LoVo (cell line): ENCODE results near the gene PNPLA7.
A peak's percentile ranks its signal among the peaks of the same experiment; 100 is the strongest.
"Not testable (repeated sequence)": the region's sequence is repeated elsewhere in the genome, so short reads cannot be mapped to it uniquely, and the experiment has no call there.

Experiments used
- DNase-seq: peaks from one replicate; pipeline ENCODE4 v3.0.0-alpha.2; 2016; ENCODE audit warnings: low spot score

PNPLA7 gene

DNA sequence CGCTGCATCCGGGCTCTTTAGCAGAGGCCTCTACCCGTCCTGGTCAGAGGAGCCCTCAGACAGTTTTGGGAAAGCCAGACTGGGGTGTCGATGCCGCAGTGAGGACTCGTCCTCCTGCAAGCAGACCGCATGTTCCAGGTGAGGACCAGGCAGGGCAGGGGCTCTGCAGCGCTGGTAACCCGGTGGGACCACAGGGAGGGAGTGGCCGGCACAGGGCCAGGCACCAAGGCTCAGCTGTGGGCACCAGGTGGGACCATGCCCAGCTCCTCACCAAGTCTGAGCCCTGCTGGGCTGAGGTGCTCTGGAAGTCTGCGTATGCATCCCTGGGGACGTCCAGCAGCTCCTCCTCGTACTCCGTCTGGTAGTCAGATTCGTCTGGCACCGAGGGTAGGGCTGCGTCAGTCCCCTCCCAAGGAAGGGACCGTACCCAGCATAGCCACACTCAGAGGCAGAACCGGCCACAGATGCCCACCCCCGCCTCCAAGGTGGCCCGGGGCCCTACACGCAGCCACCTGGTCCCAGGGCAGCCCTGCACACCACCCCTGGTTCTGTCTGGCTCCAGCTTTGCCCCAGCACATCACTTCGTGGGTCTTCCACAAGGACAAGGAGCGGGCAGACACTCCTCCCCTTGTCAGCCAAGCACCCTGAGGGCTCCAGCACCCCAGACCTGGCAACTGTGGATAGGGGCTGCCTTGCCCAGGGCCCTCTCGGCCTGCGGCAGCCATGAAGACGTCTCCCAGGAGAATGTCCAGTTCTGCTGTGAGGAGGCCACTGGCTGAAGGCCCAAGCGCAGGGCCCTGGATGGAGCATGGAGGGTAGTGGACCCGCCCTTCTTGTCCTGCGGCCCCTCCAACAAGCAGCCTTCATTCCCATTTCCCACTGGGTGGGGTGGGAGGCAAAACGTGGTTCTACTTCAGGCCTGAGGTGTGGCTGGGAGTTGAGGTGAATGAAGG is 89.6 kb downstream of the PNPLA7 start:
- DNase-seq, result no peak

- no peak for DNase-seq
These were observed 90.4 kb downstream of the PNPLA7 start for GRCh38 chr9:137459601-137460362.

GRCh38 chr9:137459152-137459600 is 91.0 kb downstream of the PNPLA7 start, which contains the start of gene NSMF:
Gene NSMF, minus strand, starts transcription at chr9:137459334. Its CDS starts 232 bp downstream, at chr9:137459102.
- DNase-seq, result peak; percentile 97

GRCh38 chr9:137458194-137459151 is 91.7 kb downstream of the PNPLA7 start:
- no peak for DNase-seq

GRCh38 chr9:137457406-137458193 is 92.6 kb downstream of the PNPLA7 start:
- DNase-seq, result no peak

DNA sequence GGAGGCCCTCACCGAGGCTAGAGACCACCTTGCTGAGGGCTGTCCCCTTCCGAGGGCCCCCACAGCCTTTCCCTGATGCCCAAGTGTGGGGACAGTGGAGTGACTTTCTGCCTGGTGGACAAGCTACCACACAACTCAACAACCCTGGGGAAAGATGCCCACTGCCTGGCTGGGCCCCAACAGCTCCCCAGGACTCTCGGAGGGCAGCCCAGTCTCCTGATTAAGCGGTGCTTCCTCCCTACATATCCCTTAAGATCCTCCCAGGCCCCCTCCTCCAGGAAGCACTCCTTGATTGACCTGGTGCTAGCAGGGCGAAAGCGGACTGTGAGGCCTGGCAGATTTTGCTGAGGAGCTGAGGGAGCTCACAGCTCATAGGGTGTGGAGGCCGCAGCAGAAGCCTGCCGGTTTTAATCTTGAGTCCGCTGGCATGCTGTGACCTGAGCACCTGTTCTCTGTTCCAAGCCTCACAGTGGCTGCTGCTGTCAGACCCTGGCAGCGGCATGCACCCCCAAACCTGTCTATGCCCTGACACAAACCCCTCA is 93.3 kb downstream of the PNPLA7 start:
- no peak for DNase-seq

DNA sequence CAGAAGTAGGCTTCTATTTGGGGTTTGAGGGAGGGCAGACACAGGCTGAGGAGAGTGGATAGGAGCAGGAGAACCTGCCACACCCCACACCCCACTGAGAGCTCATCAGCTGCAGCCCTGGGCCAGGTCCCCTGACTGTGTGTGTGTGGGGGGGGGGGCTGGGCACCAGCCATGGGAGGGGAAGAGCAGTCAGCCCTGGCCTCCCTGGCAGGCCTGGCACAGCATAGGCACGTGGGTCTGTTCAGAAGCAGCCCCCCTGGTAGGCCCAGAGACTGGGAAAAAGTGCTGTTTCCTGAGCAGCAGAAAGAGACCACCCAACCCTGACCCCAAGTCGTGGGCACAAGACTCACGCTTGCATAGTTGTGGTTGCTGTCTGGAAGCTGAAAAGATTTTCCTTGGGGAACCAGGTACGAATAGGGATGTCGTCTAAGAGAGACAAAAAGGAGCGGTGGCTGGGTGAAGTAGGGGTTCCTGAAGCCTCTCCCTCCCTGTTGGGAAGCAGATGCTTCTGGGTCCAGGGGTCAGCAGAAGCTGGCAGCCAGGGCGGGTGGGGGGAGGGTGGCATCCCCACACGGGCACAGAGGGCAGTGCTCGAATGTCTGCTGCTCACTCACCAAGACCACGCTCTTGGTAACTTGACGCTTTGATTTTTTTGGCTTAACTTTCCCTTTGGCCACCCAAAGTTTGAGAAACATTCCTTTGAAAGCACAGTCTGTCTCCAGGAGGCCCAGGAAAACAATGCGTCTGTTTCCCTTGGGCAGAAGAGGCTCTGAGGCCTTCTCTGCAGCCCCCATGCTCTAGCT is 93.9 kb downstream of the PNPLA7 start:
- DNase-seq, result no peak

DNA sequence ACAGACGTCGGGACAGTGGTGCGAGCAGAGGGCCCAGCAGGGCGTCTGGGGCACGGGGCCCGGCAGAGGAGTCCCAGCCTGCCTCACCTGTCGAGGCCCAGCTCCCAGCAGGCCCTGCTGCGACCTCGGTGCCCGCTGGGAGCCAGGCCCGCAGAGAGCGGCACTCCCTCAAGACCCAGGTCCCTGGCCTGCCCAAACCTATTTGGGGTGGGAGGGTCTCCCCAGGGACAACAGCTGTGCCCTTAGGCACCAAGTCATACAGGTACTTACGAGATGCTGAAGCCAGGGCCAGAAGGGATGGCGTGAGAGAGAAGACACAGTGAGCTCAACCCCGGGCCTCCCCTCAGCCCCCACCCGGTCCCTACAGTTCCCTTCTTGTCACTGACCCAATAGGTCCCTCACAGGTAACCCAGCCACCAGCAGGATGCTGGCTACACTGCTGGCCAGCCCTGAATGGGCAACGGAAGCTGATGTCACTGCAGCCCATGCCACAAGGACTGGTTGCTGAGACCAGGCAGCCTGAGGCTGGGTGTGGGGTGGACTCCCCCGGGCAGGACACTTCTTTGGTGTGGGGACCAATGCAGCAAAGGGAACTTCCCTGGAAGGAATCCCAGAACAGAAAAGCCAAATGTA is 94.7 kb downstream of the PNPLA7 start:
- no peak for DNase-seq

GRCh38 chr9:137454597-137455358 is 95.4 kb downstream of the PNPLA7 start:
- DNase-seq, result no peak

DNA sequence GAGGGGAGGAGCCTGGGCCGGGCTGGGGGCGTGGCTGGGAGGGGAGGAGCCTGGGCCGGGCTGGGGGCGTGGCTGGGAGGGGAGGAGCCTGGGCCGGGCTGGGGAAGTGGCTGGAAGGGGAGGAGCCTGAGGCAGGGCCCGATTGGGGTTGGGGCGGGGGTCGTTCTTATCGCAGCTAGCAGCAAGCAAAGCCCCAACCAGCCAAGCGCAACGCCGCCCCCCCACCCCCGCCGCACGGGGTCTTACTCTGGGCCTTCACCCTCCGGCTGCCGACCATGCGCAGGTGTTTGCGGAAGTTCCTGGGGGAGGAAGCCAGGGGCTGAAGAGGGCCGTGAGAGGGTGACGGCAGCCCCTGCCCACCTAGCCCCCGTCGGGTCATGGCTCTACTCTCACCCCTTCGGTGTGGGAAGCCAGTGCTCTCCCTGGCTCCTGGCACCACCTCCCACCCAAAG is 96.0 kb downstream of the PNPLA7 start:
- DNase-seq, result no peak

- DNase-seq, result no peak
These were observed 96.5 kb downstream of the PNPLA7 start for GRCh38 chr9:137453643-137454081.

DNA sequence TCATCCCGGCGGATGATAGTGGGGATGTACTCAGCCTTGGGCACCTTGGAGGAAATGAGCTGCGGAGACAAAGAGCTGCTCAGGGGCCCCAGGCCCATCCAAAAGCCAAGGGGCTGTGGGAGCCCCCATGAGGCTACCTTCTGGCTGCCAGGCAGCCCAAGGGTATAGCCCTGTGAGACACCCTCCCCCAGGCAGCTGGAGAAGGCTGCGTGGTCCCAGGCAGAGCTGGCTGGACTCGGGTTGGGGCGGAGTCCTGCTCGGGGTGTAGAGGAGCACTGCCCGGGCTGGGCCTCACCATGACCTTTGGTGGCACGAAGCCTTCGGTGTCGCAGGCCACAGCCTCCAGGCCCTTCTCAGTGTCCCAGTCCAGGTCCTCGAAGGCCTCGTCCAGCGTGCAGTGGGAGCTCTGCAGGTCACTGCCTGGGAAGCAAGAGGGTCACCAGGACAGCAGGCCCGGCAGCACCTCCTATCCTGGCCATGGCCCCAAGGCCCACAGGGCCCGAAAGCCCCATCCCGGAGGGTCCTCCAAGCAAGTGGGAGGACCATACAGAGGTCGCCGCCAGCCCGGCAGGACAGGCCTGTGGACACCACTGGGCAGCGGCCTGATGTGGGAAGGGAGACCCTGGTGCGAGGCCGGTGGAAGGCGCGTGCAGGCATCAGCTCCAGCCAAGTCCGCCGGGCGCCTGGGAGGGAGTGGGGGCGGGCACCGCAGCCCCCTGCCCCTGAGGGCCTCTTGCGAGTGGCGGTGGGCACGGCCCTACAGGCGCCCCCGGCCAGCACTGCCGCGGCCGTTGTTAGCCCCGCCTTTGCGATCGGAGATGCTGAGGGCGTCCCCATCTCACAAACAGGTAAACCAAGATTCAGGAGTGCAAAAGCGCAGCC is 97.2 kb downstream of the PNPLA7 start:
- no peak for DNase-seq

- no peak for DNase-seq
These were observed 98.0 kb downstream of the PNPLA7 start for GRCh38 chr9:137452006-137452760.

GRCh38 chr9:137451264-137452005 is 98.8 kb downstream of the PNPLA7 start:
- DNase-seq, result not testable (repeated sequence)

DNA sequence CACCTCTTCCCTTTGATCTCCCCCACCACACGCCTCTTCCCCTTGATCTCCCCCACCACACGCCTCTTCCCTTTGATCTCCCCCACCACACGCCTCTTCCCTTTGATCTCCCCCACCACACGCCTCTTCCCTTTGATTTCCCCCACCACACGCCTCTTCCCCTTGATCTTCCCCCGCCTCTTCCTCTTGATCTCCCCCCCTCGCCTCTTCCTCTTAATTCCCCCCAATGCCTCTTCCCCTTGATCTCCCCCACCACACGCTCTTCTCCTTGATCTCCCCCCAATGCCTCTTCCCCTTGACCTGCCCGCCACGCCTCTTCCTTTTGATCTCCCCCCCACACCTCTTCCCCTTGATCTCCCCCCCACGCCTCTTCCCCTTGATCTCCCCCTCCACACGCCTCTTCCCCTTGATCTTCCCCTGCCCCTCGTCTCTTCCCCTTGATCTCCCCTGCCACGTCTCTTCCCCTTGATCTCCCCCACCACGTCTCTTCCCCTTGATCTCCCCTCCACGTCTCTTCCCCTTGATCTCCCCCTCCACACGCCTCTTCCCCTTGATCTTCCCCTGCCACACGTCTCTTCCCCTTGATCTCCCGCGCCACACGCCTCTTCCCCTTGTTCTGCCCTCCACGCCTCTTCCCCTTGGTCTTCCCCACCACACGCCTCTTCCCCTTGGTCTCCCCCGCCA is 99.5 kb downstream of the PNPLA7 start:
- DNase-seq, result not testable (repeated sequence)
